Measurements from ENCODE around the gene DSG1. TPM values are rescaled to one million over a fixed set of nuclear protein-coding genes. Genes with fewer than 3 reads are reported as not detected.

The DSG1 gene
- total RNA-seq, 2 experiments from 2014 or later: not detected

GRCh38 chr18:31369478-31369877 lies 51.5 kb downstream of the DSG1 start:
- Mint-ChIP-seq H3K36me3 (no peaks in the 10 kb centered on the region), H3K9me3 (no peaks in the 10 kb centered on the region), H3K27me3 (no peaks in the 10 kb centered on the region), H3K4me3 (no peak overlapping the region), H3K4me1 (ENCODE audit: low read depth) (no peaks in the 10 kb centered on the region), H3K27ac (no peak overlapping the region)
- CTCF ChIA-PET: no interaction called here
- POLR2A ChIA-PET: no interaction called here
- intact Hi-C loops (cut with micrococcal nuclease): no loop called here
- DNase-seq: no peak

- Mint-ChIP-seq H3K4me3 (no peak overlapping the region), H3K9me3 (no peaks in the 10 kb centered on the region), H3K27ac (no peak overlapping the region), H3K4me1 (ENCODE audit: low read depth) (no peaks in the 10 kb centered on the region), H3K36me3 (no peaks in the 10 kb centered on the region), H3K27me3 (no peaks in the 10 kb centered on the region)
- intact Hi-C loops (cut with micrococcal nuclease): no loop called here
- no peak for DNase-seq
- CTCF ChIA-PET: no interaction called here
- POLR2A ChIA-PET: no interaction called here
Measured at GRCh38 chr18:31371989-31372388, 54.0 kb downstream of the DSG1 start.

- H3K9me3 Mint-ChIP-seq: no peaks in the 10 kb centered on the region
- no peak overlapping the region for H3K4me3 Mint-ChIP-seq
- no peak for DNase-seq
- CTCF ChIA-PET: no interaction called here
- H3K36me3 Mint-ChIP-seq: no peaks in the 10 kb centered on the region
- no peaks in the 10 kb centered on the region for H3K27me3 Mint-ChIP-seq
- H3K4me1 Mint-ChIP-seq (ENCODE audit: low read depth): no peaks in the 10 kb centered on the region
- intact Hi-C loops (cut with micrococcal nuclease): no loop called here
- H3K27ac Mint-ChIP-seq: no peak overlapping the region
- POLR2A ChIA-PET: no interaction called here
Measured at GRCh38 chr18:31373641-31374040, 55.7 kb downstream of the DSG1 start.

- H3K27me3 Mint-ChIP-seq: no peaks in the 10 kb centered on the region
- H3K9me3 Mint-ChIP-seq: no peaks in the 10 kb centered on the region
- H3K27ac Mint-ChIP-seq: no peak within 1 kb of the TSS
- H3K4me3 Mint-ChIP-seq: no peak within 1 kb of the TSS
- CTCF ChIA-PET: no interaction called here
- no peaks in the 10 kb centered on the region for H3K36me3 Mint-ChIP-seq
- no peak for DNase-seq
- no peaks in the 10 kb centered on the region for H3K4me1 Mint-ChIP-seq (ENCODE audit: low read depth)
- POLR2A ChIA-PET: no interaction called here
- intact Hi-C loops (cut with micrococcal nuclease): no loop called here
Measured at GRCh38 chr18:31376477-31376876, 58.5 kb downstream of the DSG1 start, which contains the start of gene DSG4. Gene DSG4, plus strand, starts transcription at chr18:31376777. Its CDS starts 135 bp downstream, at chr18:31376912.

- DNase-seq: no peak
- H3K27ac Mint-ChIP-seq: no peak overlapping the region
- H3K4me1 Mint-ChIP-seq (ENCODE audit: low read depth): no peaks in the 10 kb centered on the region
- no peaks in the 10 kb centered on the region for H3K9me3 Mint-ChIP-seq
- no peaks in the 10 kb centered on the region for H3K36me3 Mint-ChIP-seq
- no peak overlapping the region for H3K4me3 Mint-ChIP-seq
- intact Hi-C loops (cut with micrococcal nuclease): no loop called here
- no peaks in the 10 kb centered on the region for H3K27me3 Mint-ChIP-seq
- CTCF ChIA-PET: no interaction called here
- POLR2A ChIA-PET: no interaction called here
Measured at GRCh38 chr18:31380912-31381311, 63.0 kb downstream of the DSG1 start.

GRCh38 chr18:31382107-31382506 lies 64.1 kb downstream of the DSG1 start:
- ChIA-PET CTCF (no interaction called here), POLR2A (no interaction called here)
- no peaks in the 10 kb centered on the region for H3K9me3 Mint-ChIP-seq
- H3K36me3 Mint-ChIP-seq: no peaks in the 10 kb centered on the region
- no peaks in the 10 kb centered on the region for H3K4me1 Mint-ChIP-seq (ENCODE audit: low read depth)
- no peak for DNase-seq
- H3K4me3 Mint-ChIP-seq: no peak overlapping the region
- H3K27ac Mint-ChIP-seq: no peak overlapping the region
- intact Hi-C loops (cut with micrococcal nuclease): no loop called here
- H3K27me3 Mint-ChIP-seq: no peaks in the 10 kb centered on the region

- intact Hi-C loops (cut with micrococcal nuclease): no loop called here
- ChIA-PET POLR2A (no interaction called here), CTCF (no interaction called here)
- H3K27ac Mint-ChIP-seq: no peak overlapping the region
- no peaks in the 10 kb centered on the region for H3K4me1 Mint-ChIP-seq (ENCODE audit: low read depth)
- no peaks in the 10 kb centered on the region for H3K27me3 Mint-ChIP-seq
- H3K36me3 Mint-ChIP-seq: no peaks in the 10 kb centered on the region
- no peaks in the 10 kb centered on the region for H3K9me3 Mint-ChIP-seq
- DNase-seq: no peak
- no peak overlapping the region for H3K4me3 Mint-ChIP-seq
Measured at GRCh38 chr18:31386741-31387140, 68.8 kb downstream of the DSG1 start.

GRCh38 chr18:31393286-31393685 lies 75.3 kb downstream of the DSG1 start:
- Mint-ChIP-seq H3K27ac (no peak overlapping the region), H3K9me3 (no peaks in the 10 kb centered on the region), H3K4me1 (ENCODE audit: low read depth) (no peaks in the 10 kb centered on the region), H3K27me3 (no peaks in the 10 kb centered on the region), H3K4me3 (no peak overlapping the region), H3K36me3 (no peaks in the 10 kb centered on the region)
- intact Hi-C loops (cut with micrococcal nuclease): no loop called here
- ChIA-PET POLR2A (no interaction called here), CTCF (no interaction called here)
- DNase-seq: no peak

- CTCF ChIA-PET: no interaction called here
- Mint-ChIP-seq H3K27me3 (no peaks in the 10 kb centered on the region), H3K4me1 (ENCODE audit: low read depth) (no peaks in the 10 kb centered on the region), H3K9me3 (no peaks in the 10 kb centered on the region), H3K27ac (no peak overlapping the region), H3K4me3 (no peak overlapping the region), H3K36me3 (no peaks in the 10 kb centered on the region)
- intact Hi-C loops (cut with micrococcal nuclease): no loop called here
- POLR2A ChIA-PET: no interaction called here
- DNase-seq: no peak
Measured at GRCh38 chr18:31396796-31397612, 79.0 kb downstream of the DSG1 start.

GRCh38 chr18:31398191-31398590 lies 80.2 kb downstream of the DSG1 start:
- Mint-ChIP-seq H3K4me1 (ENCODE audit: low read depth) (no peaks in the 10 kb centered on the region), H3K36me3 (no peaks in the 10 kb centered on the region), H3K9me3 (no peaks in the 10 kb centered on the region), H3K4me3 (no peak overlapping the region), H3K27me3 (no peaks in the 10 kb centered on the region), H3K27ac (no peak overlapping the region)
- ChIA-PET POLR2A (no interaction called here), CTCF (no interaction called here)
- no peak for DNase-seq
- intact Hi-C loops (cut with micrococcal nuclease): no loop called here

- H3K4me3 Mint-ChIP-seq: no peak overlapping the region
- CTCF ChIA-PET: no interaction called here
- no peaks in the 10 kb centered on the region for H3K27me3 Mint-ChIP-seq
- H3K27ac Mint-ChIP-seq: no peak overlapping the region
- H3K36me3 Mint-ChIP-seq: no peaks in the 10 kb centered on the region
- DNase-seq: no peak
- POLR2A ChIA-PET: no interaction called here
- H3K4me1 Mint-ChIP-seq (ENCODE audit: low read depth): no peaks in the 10 kb centered on the region
- no peaks in the 10 kb centered on the region for H3K9me3 Mint-ChIP-seq
- intact Hi-C loops (cut with micrococcal nuclease): loop anchor here (5.0 kb wide), 1 partner anchor 48 kb away; the partner anchor contains the start of gene DSG3
Measured at GRCh38 chr18:31399306-31400032, 81.5 kb downstream of the DSG1 start.

GRCh38 chr18:31401156-31402025 lies 83.4 kb downstream of the DSG1 start:
- ChIA-PET POLR2A (no interaction called here), CTCF (interaction anchor here (1.1 kb wide), 1 partner anchor 13 kb away, joined by 4 read pairs; no protein-coding TSS in a partner anchor)
- Mint-ChIP-seq H3K4me1 (ENCODE audit: low read depth) (no peaks in the 10 kb centered on the region), H3K36me3 (no peaks in the 10 kb centered on the region), H3K27ac (no peak overlapping the region), H3K4me3 (no peak overlapping the region), H3K9me3 (no peaks in the 10 kb centered on the region), H3K27me3 (no peaks in the 10 kb centered on the region)
- DNase-seq: no peak
- intact Hi-C loops (cut with micrococcal nuclease): loop anchor here (5.0 kb wide), 1 partner anchor 46 kb away; the partner anchor contains the start of gene DSG3
